H1 (cell line): Measurements from ENCODE around the gene TRAPPC12. TPM values are rescaled to one million over a fixed set of nuclear protein-coding genes. Genes with fewer than 3 reads are reported as not detected.

Experiments used
- CTCF ChIA-PET: fragments of 300-600 bp; sonication (Branson Sonifier 250); formaldehyde crosslinking; loops from one replicate; lab custom pipeline; 2021; ENCODE audit not compliant: partially characterized antibody; lab: Charles Lee
- POLR2A ChIA-PET: fragments of 300-600 bp; sonication (Branson Sonifier 250); formaldehyde crosslinking; loops from one replicate; lab custom pipeline; 2021; ENCODE audit warnings: inconsistent platforms; ENCODE audit not compliant: partially characterized antibody; lab: Charles Lee
- DNase-seq, 2 experiments: peaks; one replicate each; pipeline versions ENCODE4 v3.0.0 to v3.0.0-alpha.2; 2010 to 2022; ENCODE audit warnings: low spot score in 2 of 2, low read depth in 1 of 2, mixed read lengths in 1 of 2
- FAIRE-seq: peaks from 2 replicates; lab custom pipeline; 2011; peaks lifted over from hg19 to GRCh38; lab: Jason Lieb, UNC
- H2AFZ ChIP-seq: 2 replicates; pipeline ENCODE4 v1.8.1; 2012; ENCODE audit warnings: low read length, inconsistent platforms
- H2AK5ac ChIP-seq: 2 replicates; pipeline ENCODE4 v1.6.1; 2013; ENCODE audit warnings: low read depth, low read length
- H2BK120ac ChIP-seq: replicated peaks from 2 replicates; pipeline ENCODE3; 2013; ENCODE audit warnings: low read depth, low read length, inconsistent platforms
- H2BK12ac ChIP-seq: 2 replicates; pipeline ENCODE4 v1.6.1; 2013; ENCODE audit warnings: low read depth, low read length
- H2BK15ac ChIP-seq: 2 replicates; pipeline ENCODE4 v1.6.1; 2013; ENCODE audit warnings: low read length
- H2BK20ac ChIP-seq: 2 replicates; pipeline ENCODE4 v1.6.1; 2013; ENCODE audit warnings: low read length
- H2BK5ac ChIP-seq: 2 replicates; pipeline ENCODE4 v1.6.1; 2013; ENCODE audit warnings: low read depth, low read length
- H3K14ac ChIP-seq: 2 replicates; pipeline ENCODE4 v1.6.1; 2013; ENCODE audit warnings: inconsistent platforms; ENCODE audit not compliant: insufficient read length
- H3K18ac ChIP-seq: 2 replicates; pipeline ENCODE4 v1.6.1; 2013; ENCODE audit warnings: low read length; ENCODE audit errors: extremely low read depth
- H3K23ac ChIP-seq: 2 replicates; pipeline ENCODE4 v1.6.1; 2013; ENCODE audit warnings: inconsistent platforms; ENCODE audit not compliant: insufficient read length
- H3K23me2 ChIP-seq: 2 replicates; pipeline ENCODE4 v1.6.1; 2013; ENCODE audit warnings: low read depth, low read length
- H3K27ac ChIP-seq: 2 replicates; pipeline ENCODE4 v1.6.1; 2011; ENCODE audit warnings: low read depth, low read length, inconsistent platforms
- H3K27me3 ChIP-seq, 4 experiments: replicated peaks in 1 of 4; 1 replicate in 1 of 4; 2 replicates in 3 of 4; pipeline versions ENCODE4 v1.6.1 to v1.8.1; 2011 to 2013; ENCODE audit warnings: low read length in 3 of 4, mild to moderate bottlenecking in 3 of 4, inconsistent platforms in 2 of 4, mixed read lengths in 2 of 4, moderate library complexity in 1 of 4; ENCODE audit not compliant: control insufficient read depth in 3 of 4, insufficient read depth in 3 of 4; ENCODE audit errors: extremely low read depth in 1 of 4
- H3K36me3 ChIP-seq, 4 experiments: 2 replicates each; pipeline versions ENCODE4 v1.6.1 to v1.8.1; 2011 to 2013; ENCODE audit warnings: mild to moderate bottlenecking in 4 of 4, low read length in 3 of 4, moderate library complexity in 2 of 4, control low read depth in 1 of 4, inconsistent platforms in 1 of 4; ENCODE audit not compliant: insufficient read depth in 4 of 4, control insufficient read depth in 2 of 4
- H3K4ac ChIP-seq: replicated peaks from 2 replicates; pipeline ENCODE3; 2013; ENCODE audit warnings: low read length, low read depth, mixed read lengths, inconsistent platforms; ENCODE audit not compliant: insufficient read length
- H3K4me1 ChIP-seq, 4 experiments: replicated peaks in 1 of 4; 1 replicate in 1 of 4; 2 replicates in 3 of 4; pipeline versions ENCODE4 v1.6.1 to v1.8.1; 2011 to 2013; ENCODE audit warnings: low read length in 3 of 4, inconsistent platforms in 2 of 4, mixed read lengths in 1 of 4; ENCODE audit not compliant: insufficient read depth in 4 of 4, control insufficient read depth in 3 of 4
- H3K4me2 ChIP-seq, 2 experiments: 2 replicates each; pipeline versions ENCODE4 v1.6.1 to v1.8.1; 2011 to 2013; ENCODE audit warnings: low read depth in 2 of 2, low read length in 2 of 2, control low read depth in 1 of 2, inconsistent platforms in 1 of 2, mild to moderate bottlenecking in 1 of 2; ENCODE audit not compliant: insufficient read depth in 1 of 2
- H3K4me3 ChIP-seq, 4 experiments: fragments of 200-600, 300-600 bp in 1 of 4; sonication (generic), shearing (Covaris generic), sonication (Bioruptor Twin) in 1 of 4; 2 replicates each; pipeline versions ENCODE4 v1.5.1 to v1.8.1; 2011 to 2016; ENCODE audit warnings: low read length in 4 of 4, low read depth in 3 of 4, control low read depth in 2 of 4, inconsistent platforms in 2 of 4, mild to moderate bottlenecking in 2 of 4, mixed read lengths in 1 of 4, moderate library complexity in 1 of 4; ENCODE audit not compliant: insufficient read depth in 2 of 4; ENCODE audit errors: extremely low read depth in 1 of 4
- H3K56ac ChIP-seq: replicated peaks from 2 replicates; pipeline ENCODE3; 2013; ENCODE audit warnings: low read depth, mild to moderate bottlenecking, mixed read lengths, low read length, inconsistent platforms; ENCODE audit not compliant: insufficient read length
- H3K79me1 ChIP-seq: 2 replicates; pipeline ENCODE4 v1.6.1; 2013; ENCODE audit warnings: low read depth, low read length, control low read depth
- H3K79me2 ChIP-seq, 2 experiments: 2 replicates each; pipeline versions ENCODE4 v1.6.1 to v1.8.1; 2012 to 2013; ENCODE audit warnings: low read length in 2 of 2, mild to moderate bottlenecking in 2 of 2, inconsistent platforms in 1 of 2; ENCODE audit not compliant: insufficient read depth in 2 of 2, control insufficient read depth in 1 of 2
- H3K9ac ChIP-seq, 4 experiments: replicated peaks in 1 of 4; 1 replicate in 1 of 4; 2 replicates in 3 of 4; pipeline versions ENCODE4 v1.6.1 to v1.8.1; 2011 to 2013; ENCODE audit warnings: low read depth in 3 of 4, low read length in 3 of 4, control low read depth in 2 of 4, mild to moderate bottlenecking in 2 of 4, moderate library complexity in 2 of 4, inconsistent platforms in 1 of 4; ENCODE audit errors: extremely low read depth in 1 of 4
- H3K9me3 ChIP-seq, 2 experiments: 2 replicates each; pipeline versions ENCODE4 v1.6.1 to v1.8.1; 2012 to 2013; ENCODE audit warnings: mild to moderate bottlenecking in 2 of 2, moderate library complexity in 2 of 2, control low read depth in 1 of 2, inconsistent platforms in 1 of 2, low read depth in 1 of 2, low read length in 1 of 2, mixed read lengths in 1 of 2; ENCODE audit not compliant: insufficient read depth in 2 of 2
- H4K20me1 ChIP-seq, 2 experiments: replicated peaks in 1 of 2; 2 replicates each; pipeline versions ENCODE3 to v1.8.1; 2011 to 2013; ENCODE audit warnings: inconsistent platforms in 2 of 2, low read length in 2 of 2, mild to moderate bottlenecking in 1 of 2; ENCODE audit not compliant: insufficient read depth in 2 of 2, control insufficient read depth in 1 of 2
- H4K5ac ChIP-seq: 2 replicates; pipeline ENCODE4 v1.6.1; 2013; ENCODE audit warnings: low read length, low read depth, mixed read lengths, inconsistent platforms; ENCODE audit not compliant: insufficient read length
- H4K8ac ChIP-seq: 2 replicates; pipeline ENCODE4 v1.8.0; 2013; ENCODE audit warnings: mild to moderate bottlenecking, moderate library complexity, low read length, inconsistent platforms; ENCODE audit not compliant: insufficient read depth; ENCODE audit errors: extremely low read depth
- H4K91ac ChIP-seq: replicated peaks from 2 replicates; pipeline ENCODE3; 2013; ENCODE audit warnings: low read length, mixed read lengths, inconsistent platforms; ENCODE audit not compliant: insufficient read length
- CBX5 ChIP-seq: fragments of 300-800, 300-1000 bp; sonication (generic); IDR thresholded peaks from 2 replicates; pipeline ENCODE4 v1.7.1; 2016; ENCODE audit warnings: antibody characterized with exemption, low read length, low read depth
- FOSL1 ChIP-seq: IDR thresholded peaks from 2 replicates; pipeline ENCODE4 v1.6.1; 2011; ENCODE audit warnings: mild to moderate bottlenecking, low read depth, low read length, moderate library complexity; ENCODE audit not compliant: insufficient read depth
- JUND ChIP-seq: IDR thresholded peaks from 2 replicates; pipeline ENCODE4 v1.6.1; 2011; ENCODE audit warnings: mild to moderate bottlenecking, improper control_type of control experiment, low read length
- RFX5 ChIP-seq: IDR thresholded peaks from 2 replicates; pipeline ENCODE4 v1.6.1; 2011; ENCODE audit warnings: low read depth, low read length, improper control_type of control experiment, borderline replicate concordance
- RNF2 ChIP-seq: fragments of 200-900, 300-1000 bp; sonication (generic); IDR thresholded peaks from 2 replicates; pipeline ENCODE4 v1.7.1; 2016; ENCODE audit warnings: borderline replicate concordance, low read depth, mild to moderate bottlenecking, antibody characterized with exemption, low read length; ENCODE audit not compliant: poor library complexity, severe bottlenecking; ENCODE audit errors: missing control alignments
- SAP30 ChIP-seq: fragments of 300-600 bp; sonication (generic); IDR thresholded peaks from 2 replicates; pipeline ENCODE4 v1.7.1; 2012; ENCODE audit warnings: low read length, moderate library complexity, mild to moderate bottlenecking, inconsistent platforms; ENCODE audit not compliant: insufficient read depth, insufficient replicate concordance
- YY1 ChIP-seq: IDR thresholded peaks from 2 replicates; pipeline ENCODE4 v1.6.1; 2011; ENCODE audit warnings: low read depth, mild to moderate bottlenecking, low read length
- ZNF274 ChIP-seq: IDR thresholded peaks from 2 replicates; pipeline ENCODE4 v1.7.0; 2012; ENCODE audit warnings: low read length, borderline replicate concordance; ENCODE audit errors: extremely low read depth
- WGBS, 2 experiments: shearing (Covaris generic) in 1 of 2; methylation state at CpG; one replicate each; pipeline versions ENCODE4 v1.1.6 to v1.1.7; 2013 to 2015; ENCODE audit warnings: low lambda C conversion rate in 2 of 2, mixed read lengths in 2 of 2, inconsistent platforms in 1 of 2, low coverage in 1 of 2, missing lambda C conversion rate in 1 of 2; ENCODE audit not compliant: insufficient replicate concordance in 2 of 2, insufficient coverage in 1 of 2, insufficient read length in 1 of 2; ENCODE audit errors: extremely low coverage in 1 of 2, missing lambda C conversion rate in 1 of 2; 5-methylcytosine and 5-hydroxymethylcytosine counted together
- polyA plus RNA-seq, 7 experiments: library from polyadenylated mRNA; depleted of rRNA in 3 of 7; stranded (reverse) in 5 of 7; unstranded in 2 of 7; fragments of >200 nt in 5 of 7; fragments of 200-250 nt in 2 of 7; gene quantifications; 1 replicate in 5 of 7; 2 replicates in 1 of 7; 4 replicates in 1 of 7; pipeline versions ENCODE4 v1.2.1 to v1.2.3, GENCODE V29; 2011 to 2013; ENCODE audit warnings: missing spikeins in 2 of 7, mixed read lengths in 2 of 7
- total RNA-seq: library from RNA; stranded (reverse); fragmentation: NEBNext Ultra II Directional; extraction: Animal tissue kit (Norgen Biotek cat#: 25700); gene quantifications from 2 replicates; pipeline ENCODE4 v1.2.1, GENCODE V29; 2021
- TF ChIP-seq, protein P1 (sequence below): IDR thresholded peaks from 2 replicates; pipeline ENCODE4 v1.6.1; 2012; ENCODE audit warnings: inconsistent platforms

The TRAPPC12 gene
- total and polyA plus RNA-seq, 2 of the 8 experiments (the other 6 are each of a cell fraction or from before 2014, with no cell fraction given) = 35.0 to 67.3 TPM

DNA sequence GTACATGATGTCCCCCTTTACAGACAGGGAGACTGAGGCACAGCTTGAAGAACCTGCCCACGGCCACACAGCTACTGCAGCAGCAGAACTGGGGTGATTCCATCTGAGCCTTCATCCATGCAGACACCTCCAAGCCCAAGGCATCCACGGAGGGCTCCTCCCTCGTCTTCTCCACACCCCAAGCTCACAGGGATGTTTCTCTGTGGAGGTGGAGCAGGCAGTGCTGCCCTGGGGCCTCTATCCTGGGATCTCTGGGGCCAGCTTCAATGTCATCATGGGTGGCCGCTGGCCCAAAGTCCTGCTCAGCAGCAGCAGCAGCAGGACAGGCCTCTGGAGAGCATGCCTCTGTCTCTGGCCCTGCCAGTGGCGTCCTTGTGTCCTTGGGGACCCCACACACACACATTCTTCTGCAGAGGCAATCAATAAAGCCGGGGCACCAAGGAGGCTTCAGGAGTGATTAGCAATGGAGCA is 108.6 kb downstream of the TRAPPC12 start:
- no peak overlapping the region for H4K8ac ChIP-seq
- H3K23ac ChIP-seq = no peak overlapping the region
- H3K9ac ChIP-seq = no peak overlapping the region
- H4K20me1 ChIP-seq = no peaks in the 10 kb centered on the region
- no peaks in the 10 kb centered on the region for H3K27me3 ChIP-seq
- H3K4me1 ChIP-seq = peaks cover 0 to 9% (median under 1%) of the 10 kb centered on the region in 4 experiments; a peak in 2 of 7 replicates
- H2BK12ac ChIP-seq = no peak overlapping the region
- H3K79me1 ChIP-seq = no peaks in the 10 kb centered on the region
- CTCF ChIA-PET = interaction anchor here (0.8 to 2.1 kb wide), 3 partner anchors 10 to 64 kb away, joined by 3 to 4 read pairs (median 4); no protein-coding TSS in a partner anchor
- H3K4me3 ChIP-seq = no peak overlapping the region
- H2BK120ac ChIP-seq = no peak overlapping the region
- DNase-seq = no peak
- H3K23me2 ChIP-seq = no peaks in the 10 kb centered on the region
- no peak overlapping the region for H2BK15ac ChIP-seq
- H3K4me2 ChIP-seq = no peak overlapping the region
- no peak overlapping the region; the same call in 1 of the 2 replicates for H2AK5ac ChIP-seq
- H3K4ac ChIP-seq = no peak overlapping the region
- WGBS, 2 experiments = 84% methylated on average over 6 of the region's 6 CpGs; no CpG with 5 or more reads in 1 of the 2 experiments
- H3K9me3 ChIP-seq = peaks cover 0 to 17% of the 10 kb centered on the region in 2 experiments; a peak in 1 of 4 replicates
- H3K79me2 ChIP-seq = no peaks in the 10 kb centered on the region
- H4K5ac ChIP-seq = no peak overlapping the region
- H3K56ac ChIP-seq = no peak overlapping the region
- H2AFZ ChIP-seq = no peak overlapping the region
- H3K36me3 ChIP-seq = no peaks in the 10 kb centered on the region
- TF ChIP-seq RNF2 = no peak
- TF ChIP-seq JUND = no peak
- no peak for TF ChIP-seq ZNF274
- no peak for TF ChIP-seq CBX5
- TF ChIP-seq SAP30 = no peak
- TF ChIP-seq, protein P1, sequence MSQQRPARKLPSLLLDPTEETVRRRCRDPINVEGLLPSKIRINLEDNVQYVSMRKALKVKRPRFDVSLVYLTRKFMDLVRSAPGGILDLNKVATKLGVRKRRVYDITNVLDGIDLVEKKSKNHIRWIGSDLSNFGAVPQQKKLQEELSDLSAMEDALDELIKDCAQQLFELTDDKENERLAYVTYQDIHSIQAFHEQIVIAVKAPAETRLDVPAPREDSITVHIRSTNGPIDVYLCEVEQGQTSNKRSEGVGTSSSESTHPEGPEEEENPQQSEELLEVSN = no peak
- no peak for TF ChIP-seq YY1
- no peak for TF ChIP-seq FOSL1
- no peak for TF ChIP-seq RFX5
- no peak overlapping the region for H3K27ac ChIP-seq
- H2BK5ac ChIP-seq = no peak overlapping the region
- no peak overlapping the region for H2BK20ac ChIP-seq
- POLR2A ChIA-PET = no interaction called here
- no peak overlapping the region for H3K14ac ChIP-seq
- no peak for FAIRE-seq
- H4K91ac ChIP-seq = no peak overlapping the region
- no peak overlapping the region for H3K18ac ChIP-seq
